T-helper 2 cell treated with Interferon-gamma antibody and Interleukin-4, amounts not matched to agents 100 ng/mL and 5 ng/mL, for 36 hours (primary cell): Measurements from ENCODE around the gene FDXR. TPM values are rescaled to one million over a fixed set of nuclear protein-coding genes. Genes with fewer than 3 reads are reported as not detected.

Experiments
- intact Hi-C: fragments of 100-400 bp; cut with micrococcal nuclease; formaldehyde crosslinking; loops from one replicate; pipeline ENCODE4 v1.15.1; 2023
- total RNA-seq: library from RNA; stranded (reverse); gene quantifications from 2 replicates; pipeline ENCODE4 v1.2.3, GENCODE V29; 2022

The FDXR gene
- total RNA-seq, 1 donor from 2014 or later = 32.2 TPM

DNA sequence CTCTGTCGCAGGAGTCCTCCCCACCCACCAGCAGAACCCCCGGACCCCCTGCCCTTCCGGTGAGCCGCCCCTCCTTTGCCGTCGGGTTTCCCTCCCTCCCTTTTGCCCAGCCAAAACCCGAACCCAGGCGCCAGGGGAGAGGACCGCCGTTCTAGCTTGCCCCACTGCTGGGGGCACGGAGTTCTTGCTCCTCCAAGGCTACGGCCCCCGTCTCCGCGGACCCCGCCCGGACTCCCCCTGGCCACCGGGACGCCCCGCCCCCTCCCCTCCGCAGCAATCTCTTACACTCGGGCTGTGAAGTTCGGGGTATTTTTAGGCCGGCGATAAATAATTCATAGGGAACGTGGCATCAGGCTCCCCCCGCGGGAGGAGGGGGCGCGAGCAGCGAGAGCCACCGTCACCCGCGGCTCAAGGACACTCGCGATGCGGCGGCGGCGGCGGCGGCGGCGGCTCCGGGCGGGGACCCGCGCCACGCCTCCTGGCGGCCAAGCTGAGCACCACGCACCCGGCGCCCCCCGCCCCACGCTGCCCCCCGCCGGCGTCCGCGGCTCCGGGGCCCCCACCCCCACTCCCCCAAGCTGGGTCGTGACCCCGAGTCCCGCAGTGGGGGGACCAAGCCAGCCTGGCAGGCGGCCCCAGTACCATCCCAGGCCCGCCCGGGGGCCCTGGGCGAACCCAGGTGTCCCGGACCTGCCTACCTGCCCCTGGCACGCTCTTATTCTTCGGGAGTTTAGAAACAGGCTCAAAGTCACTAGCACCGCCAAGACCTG, 13.2 kb downstream of the FDXR start, which contains the start of gene GRIN2C:
Gene GRIN2C, minus strand, starts transcription at position 427 of the 770 bp plus-strand sequence. CDS start 4,793 bp downstream, outside the sequence.
- intact Hi-C loops = loop anchor here (10.0 kb wide), 1 partner anchor 405 kb away; no protein-coding TSS in a partner anchor

DNA sequence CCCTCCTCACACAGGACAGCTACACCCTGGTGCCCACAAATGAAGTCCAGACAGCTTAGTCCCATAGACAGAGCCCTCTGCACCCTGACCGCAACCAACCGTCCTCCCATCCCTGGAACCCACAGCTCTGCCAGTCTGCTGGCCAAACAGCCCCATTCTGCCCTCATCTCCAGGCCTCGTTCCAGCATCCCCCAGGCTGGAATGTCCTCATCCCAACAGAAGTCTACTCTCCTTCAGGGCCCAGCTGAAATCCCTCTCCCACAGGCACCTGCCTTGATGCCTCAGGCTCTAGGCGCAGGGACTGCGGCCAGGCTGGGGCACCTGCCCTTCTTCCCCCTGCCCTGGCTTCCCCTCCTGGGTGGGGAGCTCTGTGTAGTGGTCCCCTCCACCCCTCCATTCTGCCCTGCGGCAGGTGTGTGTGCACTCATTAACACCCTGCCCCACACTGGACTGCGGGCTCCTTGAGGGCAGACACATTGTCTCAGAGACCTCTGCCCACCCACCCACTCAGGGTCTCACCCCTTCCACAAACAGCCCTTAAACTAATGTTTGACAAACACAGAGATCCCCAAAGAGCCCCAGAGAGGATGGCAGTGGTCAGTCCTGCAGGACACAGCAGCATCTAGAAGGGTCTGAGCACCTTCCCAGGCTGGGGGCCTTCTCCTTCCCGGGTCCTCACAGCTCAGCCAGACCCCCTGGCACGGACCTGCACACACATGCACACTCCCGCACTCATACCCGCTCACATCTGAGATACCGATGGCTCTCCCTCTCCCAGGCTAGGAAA, 13.9 kb downstream of the FDXR start:
- intact Hi-C loops = loop anchor here (10.0 kb wide), 1 partner anchor 404 kb away; no protein-coding TSS in a partner anchor

DNA sequence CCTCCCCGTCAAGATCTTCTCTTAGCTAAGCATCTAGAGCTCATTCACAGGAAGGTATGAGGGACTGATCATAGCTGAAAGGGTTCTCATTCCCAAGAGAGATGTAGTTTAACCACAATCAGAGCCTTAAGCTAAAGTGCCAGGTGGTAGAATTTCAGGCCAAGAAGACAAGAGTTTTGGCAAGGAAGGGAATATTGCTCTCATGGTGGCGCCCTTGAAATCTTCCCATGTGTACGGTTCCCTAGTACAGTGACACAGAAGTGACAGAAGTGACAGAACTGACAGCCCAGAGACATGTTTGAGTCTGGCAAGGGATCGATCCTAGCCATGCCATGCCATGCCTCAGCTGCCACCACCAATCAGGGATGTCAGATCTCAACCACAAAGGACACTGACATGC, 15.6 kb downstream of the FDXR start:
- intact Hi-C loops = loop anchor here (10.0 kb wide), 1 partner anchor 402 kb away; no protein-coding TSS in a partner anchor

DNA sequence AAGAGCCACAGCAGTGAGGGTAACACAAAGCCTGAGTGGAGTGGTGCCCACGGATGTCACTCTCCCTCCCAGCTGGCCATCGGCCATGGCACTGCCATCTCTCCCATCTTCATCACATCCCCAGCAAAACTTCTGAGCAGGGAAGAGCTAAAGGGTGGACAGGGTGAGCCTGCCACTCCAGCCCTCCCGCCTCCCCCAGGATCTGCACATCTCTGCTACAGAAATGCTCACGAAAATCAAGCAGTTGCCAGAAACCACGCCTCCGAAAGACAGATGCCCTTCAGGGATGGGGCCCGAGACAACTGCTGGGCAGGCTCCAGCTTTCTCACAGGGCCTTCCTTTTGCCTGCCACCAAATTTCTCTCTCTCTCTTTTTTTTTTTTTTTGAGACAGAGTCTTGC, 16.7 kb downstream of the FDXR start:
- intact Hi-C loops = loop anchor here (10.0 kb wide), 1 partner anchor 401 kb away; no protein-coding TSS in a partner anchor

DNA sequence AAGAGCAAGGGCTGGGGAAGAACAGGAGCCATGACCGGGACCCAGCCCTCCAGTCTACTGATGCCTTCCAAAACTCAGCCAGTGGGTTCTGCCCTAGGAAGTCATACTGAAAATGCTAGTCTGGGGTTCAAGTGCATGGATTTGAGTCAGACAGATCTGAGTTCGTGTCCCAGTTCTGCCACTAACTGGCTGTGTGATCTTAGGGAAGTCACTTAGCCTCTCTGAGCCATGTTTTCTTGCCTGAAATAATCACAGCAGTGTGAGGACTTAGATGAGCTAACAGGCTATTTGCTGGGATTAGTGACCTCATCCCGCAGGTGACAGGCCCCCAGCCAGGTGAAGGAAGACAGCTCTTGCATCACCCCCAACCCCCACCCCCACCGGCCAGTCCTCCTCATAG, 17.5 kb downstream of the FDXR start:
- intact Hi-C loops = loop anchor here (10.0 kb wide), 1 partner anchor 401 kb away; no protein-coding TSS in a partner anchor

DNA sequence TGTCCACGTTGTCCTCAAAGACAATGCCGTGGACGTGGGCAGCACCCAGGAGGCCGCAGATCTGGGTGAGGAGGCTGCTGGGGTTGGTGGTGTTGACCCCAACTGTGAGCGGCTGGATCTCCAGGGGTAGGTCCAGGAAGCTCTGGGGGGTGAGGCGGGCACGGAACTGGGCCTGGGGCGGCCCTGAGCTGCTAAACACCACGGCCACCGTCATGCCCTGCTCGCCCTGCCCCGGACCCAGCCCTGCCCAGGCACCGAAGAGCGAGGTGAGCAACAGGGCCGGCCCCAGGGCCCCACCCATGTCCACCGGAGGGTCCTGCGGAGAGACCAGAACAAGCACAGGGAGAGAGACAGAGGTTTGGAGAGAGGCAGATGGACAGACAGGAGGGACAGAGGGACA, 18.0 kb downstream of the FDXR start:
- intact Hi-C loops = loop anchor here (10.0 kb wide), 1 partner anchor 400 kb away; no protein-coding TSS in a partner anchor

DNA sequence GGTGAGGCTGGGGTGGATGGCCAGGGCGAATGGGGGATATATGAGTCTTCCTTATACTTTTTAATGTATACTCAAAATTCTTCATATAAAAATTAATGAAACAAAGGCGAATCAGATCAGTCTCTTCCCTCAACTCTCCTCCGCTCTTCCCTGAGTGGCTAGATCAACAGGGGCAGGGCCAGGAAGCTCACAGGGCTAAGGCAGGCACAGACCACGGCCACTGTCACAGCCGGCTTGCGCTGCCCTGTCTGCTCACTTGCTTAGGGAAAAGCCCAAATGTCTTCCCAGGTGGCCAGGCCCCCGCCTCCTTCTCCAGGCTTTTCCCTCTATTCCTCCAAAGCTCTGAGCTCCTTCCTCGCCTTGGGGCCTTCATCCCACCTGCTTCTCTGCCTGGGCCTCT, 19.1 kb downstream of the FDXR start:
- intact Hi-C loops = loop anchor here (10.0 kb wide), 1 partner anchor 399 kb away; no protein-coding TSS in a partner anchor

DNA sequence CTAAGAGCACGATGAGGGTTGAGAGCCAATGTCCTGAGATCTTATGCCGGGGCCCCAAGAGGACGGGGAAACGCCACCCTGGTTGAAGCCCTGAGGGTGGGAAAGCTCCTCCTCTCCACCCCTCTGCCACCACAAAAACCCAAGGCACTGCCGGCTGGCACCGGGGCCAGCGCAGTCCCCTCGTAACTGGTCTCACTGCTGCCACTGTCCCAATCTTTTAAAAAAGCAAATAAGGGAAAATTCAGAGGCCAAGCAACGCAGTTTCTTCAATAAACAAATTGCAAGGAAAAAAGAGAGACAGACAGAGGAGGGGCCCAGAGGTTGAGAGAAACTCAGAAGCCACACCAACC, 19.8 kb downstream of the FDXR start:
- intact Hi-C loops = loop anchor here (10.0 kb wide), 1 partner anchor 398 kb away; no protein-coding TSS in a partner anchor

DNA sequence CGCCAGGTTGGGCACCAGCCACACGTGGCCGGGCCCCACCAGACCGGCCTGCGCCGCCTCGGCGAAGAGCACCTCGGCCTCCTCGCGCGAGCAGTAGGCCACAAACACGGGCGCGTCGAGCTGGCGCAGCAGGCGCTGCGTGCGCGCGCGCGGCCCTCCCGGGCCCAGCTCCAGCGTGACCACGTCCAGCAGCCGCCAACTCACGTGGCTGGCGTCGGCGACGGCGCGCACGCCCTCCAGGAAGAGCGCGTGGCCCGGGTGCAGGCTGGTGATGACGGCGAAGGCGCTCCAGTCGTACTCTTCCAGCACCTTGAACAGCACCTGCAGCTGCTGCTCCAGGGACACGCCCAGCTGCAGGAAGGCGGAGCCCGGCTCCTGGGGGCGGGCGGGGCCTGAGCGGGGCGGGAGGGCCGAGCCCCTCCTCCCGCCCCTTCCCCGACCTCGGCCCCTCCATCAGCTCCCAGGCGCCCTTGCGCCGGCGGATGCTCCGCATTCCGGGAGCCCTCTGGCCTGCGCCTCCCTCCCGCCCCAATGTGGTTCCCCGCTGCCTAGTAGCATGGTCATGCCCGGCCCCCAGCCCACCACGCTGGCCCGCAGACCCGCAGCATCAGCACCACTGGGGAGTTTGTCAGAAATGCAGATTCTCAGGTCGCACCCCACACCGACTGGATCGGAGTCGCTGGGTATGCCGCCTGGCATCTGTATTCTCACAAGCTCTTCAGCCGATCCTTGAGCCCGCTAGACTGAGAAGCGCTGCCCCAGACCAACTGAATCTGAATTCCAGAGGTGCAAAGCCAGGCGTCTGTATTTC, 20.4 kb downstream of the FDXR start:
- intact Hi-C loops = loop anchor here (1.0 to 10.0 kb wide), 2 partner anchors 21 to 398 kb away; no protein-coding TSS in a partner anchor

DNA sequence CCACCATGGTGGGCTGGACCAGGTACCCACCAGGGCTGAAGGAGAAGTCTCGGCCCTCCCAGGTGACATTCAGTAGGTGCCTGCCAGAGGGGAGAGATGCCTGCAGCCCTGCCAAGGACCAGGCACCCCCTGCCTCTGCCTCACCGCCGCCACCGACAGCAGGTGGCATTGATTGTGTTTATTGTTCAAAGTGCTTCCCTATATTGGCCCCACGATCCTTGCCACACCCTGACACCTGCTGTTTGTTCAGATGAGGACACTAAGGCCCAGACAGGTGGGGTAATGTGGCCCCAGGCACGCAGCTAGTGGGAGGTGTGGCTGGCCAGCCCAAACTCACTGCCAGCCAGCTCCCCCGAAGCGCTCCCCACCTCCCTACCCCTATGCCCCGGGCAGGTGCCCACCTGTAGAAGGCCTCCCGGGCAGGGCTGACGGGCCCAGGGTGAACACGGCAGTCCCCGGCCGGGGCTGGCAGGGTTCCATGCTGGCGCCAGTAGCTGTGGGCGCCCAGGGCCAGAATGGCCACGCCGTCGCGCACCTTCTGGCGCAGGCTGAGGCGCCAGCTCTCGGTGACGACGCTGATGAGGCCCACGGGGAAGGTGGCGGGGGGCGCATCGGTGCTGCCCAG, 21.1 kb downstream of the FDXR start:
- intact Hi-C loops = loop anchor here (1.0 to 10.0 kb wide), 2 partner anchors 22 to 397 kb away; no protein-coding TSS in a partner anchor

DNA sequence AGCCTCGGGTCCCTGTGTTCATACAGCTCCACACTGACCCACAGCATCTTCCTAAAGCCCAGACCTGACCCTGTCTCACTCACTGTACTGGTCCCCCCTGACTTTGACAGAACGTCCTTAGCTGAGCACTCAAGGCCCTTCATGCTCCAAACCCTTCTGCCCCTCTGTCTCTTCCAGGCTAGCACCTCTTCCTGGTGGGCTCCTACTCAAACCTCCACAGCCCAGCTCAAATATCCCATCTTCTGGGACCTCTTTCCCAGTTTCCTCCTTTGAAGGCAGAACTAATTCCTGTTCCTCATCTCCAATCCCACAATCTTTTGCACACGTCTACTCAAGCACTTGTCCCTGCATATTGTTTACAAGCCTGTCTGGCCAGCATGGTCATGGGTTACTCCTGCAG, 21.9 kb downstream of the FDXR start:
- intact Hi-C loops = loop anchor here (10.0 kb wide), 1 partner anchor 396 kb away; no protein-coding TSS in a partner anchor

DNA sequence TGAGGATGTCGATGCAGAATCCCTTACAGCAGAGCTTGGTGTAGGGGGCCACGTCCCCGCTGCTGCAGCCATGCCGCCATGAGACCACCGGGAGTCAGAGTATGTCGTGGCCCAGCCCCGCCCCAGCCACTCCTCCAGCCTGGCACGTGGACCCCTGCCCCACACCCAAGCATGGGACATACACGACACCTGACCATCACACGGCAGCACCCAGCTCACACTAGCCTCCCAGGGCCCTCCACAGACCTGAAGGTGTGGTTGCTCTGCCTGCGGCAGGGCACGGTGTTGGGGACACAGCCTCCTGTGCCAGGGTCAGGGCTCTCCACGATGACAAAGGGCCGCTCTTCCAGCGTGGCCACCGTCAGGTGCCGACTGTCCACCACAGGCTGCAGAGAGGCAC, 22.5 kb downstream of the FDXR start:
- intact Hi-C loops = loop anchor here (10.0 kb wide), 1 partner anchor 396 kb away; no protein-coding TSS in a partner anchor

DNA sequence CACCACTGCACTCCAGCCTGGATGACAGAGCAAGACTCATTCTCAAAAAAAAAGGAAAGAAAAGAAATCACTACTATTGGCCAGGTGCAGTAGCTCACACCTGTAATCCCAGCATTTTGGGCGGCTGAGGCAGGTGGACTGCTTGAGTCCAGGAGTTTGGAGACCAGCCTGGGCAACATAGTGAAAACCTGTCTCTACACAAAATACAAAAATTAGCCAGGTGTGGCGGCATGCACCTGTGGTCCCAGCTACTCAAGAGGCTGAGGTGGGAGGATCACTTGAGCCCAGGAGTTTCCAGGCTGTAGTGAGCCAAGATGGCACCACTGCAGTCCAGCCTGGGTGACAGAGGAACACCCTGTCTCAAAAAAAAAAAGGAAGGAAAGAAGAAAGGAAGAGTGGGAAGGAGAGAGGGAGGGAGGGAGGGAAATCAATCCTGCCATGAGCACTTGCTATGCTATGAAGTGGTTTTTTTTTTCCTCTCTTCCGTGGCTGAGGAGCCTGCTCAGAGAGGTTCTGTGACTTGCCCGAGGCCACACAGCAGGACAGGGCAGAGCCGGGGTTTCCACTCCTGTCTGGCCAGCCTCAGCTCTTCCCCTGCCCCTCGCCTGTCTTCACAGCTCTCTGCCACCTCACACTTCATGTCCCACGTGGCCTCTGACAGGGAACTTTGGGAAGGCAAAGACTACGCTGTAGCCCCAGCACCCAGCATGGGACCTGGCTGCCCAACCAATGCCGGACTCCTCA, 24.0 kb downstream of the FDXR start:
- intact Hi-C loops = no loop called here

DNA sequence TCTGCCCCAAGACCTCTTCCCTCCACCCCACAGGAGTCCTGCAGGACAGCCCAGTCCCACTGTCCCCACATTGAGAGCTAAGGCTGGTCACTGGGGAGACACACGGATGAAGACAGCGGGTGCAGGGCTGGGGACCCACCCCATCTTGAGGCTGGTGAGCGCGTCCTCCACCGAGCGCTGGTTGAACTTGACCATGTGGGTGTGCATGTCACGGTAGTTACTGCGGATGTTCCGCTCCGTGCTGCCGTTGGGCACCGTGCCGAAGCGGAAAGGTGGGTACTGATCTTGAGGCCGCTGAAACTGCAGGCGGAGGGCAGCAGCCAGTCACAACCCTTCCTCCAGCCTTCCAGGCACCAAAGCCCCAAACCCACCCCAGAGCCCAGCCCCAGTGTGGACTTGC, 26.2 kb downstream of the FDXR start:
- intact Hi-C loops = no loop called here

DNA sequence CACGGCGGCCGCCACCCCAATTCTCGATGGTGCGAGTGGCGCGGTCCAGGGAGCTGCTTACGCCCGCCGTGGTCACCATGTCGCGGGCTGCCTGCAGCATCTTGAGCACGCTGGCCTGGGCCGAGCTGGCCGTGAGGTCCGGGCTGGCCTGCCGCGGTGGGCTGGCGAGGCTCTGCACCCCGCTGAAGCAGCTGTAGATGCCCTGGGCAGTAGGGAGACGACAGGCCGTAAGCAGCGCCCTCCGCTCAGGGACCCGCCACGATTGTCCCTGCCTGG, 29.5 kb downstream of the FDXR start:
- intact Hi-C loops = no loop called here

DNA sequence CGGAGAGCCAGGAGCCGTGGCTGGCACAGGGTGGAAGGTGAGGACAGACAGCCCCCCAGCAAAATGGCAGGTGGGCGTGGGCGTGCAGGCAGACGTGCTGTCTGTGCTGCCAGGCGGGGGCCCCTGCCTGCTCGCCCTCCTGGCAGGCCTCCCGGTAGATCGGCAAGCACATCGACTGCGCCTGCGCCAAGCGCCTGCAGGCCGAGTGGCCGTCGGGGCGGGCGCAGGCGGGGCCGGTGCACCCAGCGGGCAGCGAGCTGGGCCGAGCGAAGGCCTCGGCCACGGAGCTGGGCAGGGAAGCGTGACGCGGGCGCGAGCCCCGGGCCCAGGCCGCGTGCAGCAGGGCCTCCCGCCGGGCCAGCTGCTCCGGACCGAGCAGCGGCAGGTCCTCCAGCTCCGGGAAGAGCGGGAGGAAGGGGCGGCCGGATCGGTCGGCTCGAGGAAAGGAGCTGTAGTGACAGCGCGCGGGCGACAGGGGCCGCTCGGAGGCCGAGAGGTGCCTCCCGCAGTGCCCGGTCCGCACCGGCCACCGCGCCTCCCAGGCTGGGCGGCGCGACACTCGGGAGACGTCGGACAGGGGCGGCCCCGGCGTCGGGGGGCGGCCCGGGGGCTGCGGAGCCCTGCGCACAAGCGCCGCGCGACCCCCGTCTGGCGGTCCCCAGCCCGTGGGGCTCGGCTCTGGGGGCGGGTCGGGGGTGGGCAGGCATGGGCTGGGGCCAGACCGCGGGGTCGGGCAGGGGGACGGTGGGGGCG, 30.0 kb downstream of the FDXR start:
- intact Hi-C loops = no loop called here

DNA sequence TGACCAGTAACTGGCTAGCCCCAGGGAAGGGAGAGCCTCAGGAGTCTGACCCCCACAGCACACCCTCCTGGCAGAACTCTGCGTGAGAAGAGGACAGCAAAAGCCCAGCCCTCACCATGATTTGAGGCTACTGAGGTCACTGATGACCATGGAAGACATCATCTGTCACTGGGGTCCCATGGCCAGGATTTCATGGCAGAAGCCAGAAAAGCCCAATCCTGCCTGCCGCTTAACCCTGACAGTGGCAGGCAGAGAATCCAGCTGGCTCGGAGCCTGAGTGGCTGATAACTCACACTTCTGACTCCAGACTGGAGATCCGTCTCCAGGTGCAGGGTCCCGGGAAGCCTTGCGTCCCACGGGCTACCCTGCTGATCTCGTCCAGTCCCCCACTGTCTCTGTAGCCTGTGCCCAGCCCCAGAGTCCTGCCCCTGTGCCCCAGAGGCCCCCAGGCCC, 30.6 kb downstream of the FDXR start:
- intact Hi-C loops = no loop called here

DNA sequence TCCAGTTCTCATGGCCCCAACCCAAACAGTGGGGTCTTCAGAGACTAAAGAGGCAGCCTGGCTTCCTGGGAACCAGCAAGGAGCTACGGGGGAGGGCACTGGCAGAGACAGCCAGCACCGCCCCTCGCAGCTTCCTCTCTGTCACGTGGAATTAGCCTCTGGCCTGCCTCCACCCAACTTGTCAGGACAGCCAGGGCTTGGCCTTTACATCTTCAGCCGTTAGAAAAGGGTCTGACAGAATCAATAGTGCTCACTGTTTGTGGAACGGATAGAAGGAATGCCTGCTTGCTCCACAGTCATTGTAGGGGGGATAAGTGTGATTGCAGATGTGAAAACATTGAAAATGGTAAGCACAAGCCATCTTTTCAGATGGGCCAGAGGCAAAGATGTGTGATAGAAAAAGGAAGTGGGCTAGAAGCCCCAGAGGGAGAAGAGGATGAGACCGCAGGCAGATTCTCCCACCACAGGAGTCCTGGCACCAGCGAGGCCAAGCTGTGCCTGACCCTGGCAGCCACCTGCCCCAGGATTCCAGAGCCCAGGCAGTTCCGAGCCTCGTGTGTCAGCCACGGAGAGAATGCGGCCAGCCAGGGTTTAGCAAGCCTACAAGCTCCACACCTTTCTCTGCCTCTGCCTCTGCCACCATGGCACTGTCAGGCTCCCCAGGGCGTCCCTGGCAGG, 31.7 kb downstream of the FDXR start:
- intact Hi-C loops = no loop called here
